Posterior cingulate gyrus (tissue), 11 donors: ENCODE results near the gene OTOR.
A peak's percentile ranks its signal among the peaks of the same experiment; 100 is the strongest.

Experiments
- DNase-seq, 10 donors: peaks; one replicate each; pipeline versions ENCODE4 v3.0.0 to v3.0.0-alpha.2; 2020 to 2021; ENCODE audit warnings: mixed read lengths in 3 of 10
- intact Hi-C: fragments of 100-400 bp; cut with DNase I; formaldehyde crosslinking; loops from one replicate; pipeline ENCODE4 v1.15.1; 2023

The OTOR gene, protein sequence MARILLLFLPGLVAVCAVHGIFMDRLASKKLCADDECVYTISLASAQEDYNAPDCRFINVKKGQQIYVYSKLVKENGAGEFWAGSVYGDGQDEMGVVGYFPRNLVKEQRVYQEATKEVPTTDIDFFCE

DNA sequence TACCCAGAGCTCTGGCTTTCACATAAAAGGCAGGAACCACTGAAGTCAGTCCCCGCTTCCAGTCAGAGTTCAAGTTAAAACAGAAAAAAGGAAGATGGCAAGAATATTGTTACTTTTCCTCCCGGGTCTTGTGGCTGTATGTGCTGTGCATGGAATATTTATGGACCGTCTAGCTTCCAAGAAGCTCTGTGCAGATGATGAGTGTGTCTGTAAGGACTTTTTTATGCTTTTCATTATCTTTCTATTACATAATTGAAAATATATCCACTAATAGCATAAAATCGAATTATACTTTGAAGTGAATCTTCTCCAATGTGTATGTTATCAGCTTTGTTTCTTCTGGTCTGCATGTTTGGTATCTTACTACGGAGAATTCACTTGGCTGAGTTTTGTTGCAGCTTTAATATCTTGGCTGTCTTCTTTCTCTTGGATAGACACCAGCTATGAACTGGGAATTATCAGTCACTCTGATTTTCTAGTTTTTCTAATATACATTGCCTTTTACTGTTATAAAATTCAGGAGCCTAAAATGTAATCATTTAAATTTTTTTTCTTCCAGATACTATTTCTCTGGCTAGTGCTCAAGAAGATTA lies at the start of gene OTOR:
TSS of gene OTOR (plus strand) at position 51 of the 593 bp plus-strand sequence. CDS start at position 95, 44 bp downstream.
- no peak for DNase-seq
- intact Hi-C loops, result no loop called here

DNA sequence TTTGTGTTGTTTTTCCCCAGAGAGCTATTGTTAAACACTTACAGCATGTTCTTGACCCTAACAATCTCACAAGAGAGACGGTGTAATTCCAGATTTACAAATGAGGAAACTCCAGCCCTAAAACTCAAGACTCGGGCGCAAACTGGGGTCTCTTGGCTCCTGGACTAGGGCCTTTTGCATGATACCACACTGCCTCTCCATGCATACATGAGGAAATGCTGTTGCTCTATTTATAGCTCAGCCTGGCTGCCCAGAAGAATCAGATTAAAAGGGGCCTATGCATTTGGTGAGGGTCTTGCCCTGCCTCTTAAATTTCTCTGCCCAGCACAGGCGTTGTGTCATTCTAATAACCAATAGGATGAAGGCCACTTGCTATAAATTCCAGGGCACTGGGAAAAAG lies 48.9 kb upstream of the OTOR start:
- no peak for DNase-seq
- intact Hi-C loops, result no loop called here

DNA sequence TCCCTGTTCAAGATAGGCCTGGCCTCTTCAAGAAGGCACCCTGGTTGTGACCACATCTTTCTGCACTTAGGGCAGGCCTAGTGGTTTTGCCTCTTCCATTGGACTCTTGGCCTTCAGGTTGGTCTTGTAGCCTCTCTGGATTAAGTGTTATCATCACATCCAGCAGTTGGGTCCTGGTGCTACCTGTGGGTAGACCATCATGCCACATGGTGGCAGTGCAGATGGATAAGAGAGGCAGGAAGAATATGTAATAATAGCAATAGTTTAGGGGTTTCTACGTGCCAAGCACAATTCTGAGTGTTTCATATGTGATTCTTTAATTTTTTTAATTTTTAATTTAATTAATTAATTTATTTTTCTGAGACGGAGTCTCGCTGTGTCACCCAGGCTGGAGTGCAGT lies 46.9 kb upstream of the OTOR start:
- DNase-seq, result no peak
- intact Hi-C loops, result loop anchor here (5.0 kb wide), 1 partner anchor 61 kb away; no protein-coding TSS in a partner anchor

DNA sequence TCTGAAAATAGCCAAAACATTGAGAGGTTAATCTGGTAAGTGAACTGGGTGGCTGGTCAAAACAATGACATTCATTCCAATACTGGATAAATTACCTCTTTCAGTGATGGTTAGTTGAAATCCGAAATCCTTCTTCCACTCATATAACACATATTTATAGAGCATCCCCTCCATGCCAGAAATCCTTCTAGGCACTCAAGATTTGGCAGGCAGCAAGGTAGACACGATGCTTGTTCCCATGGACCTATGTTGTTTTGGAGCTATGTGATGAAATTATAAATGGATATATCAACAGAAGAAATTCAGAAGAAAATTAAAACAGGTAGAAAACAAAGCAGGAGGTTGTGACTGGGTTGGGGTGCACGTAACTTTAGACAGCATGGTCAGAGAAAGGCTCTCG lies 44.6 kb upstream of the OTOR start:
- intact Hi-C loops, result loop anchor here (5.0 kb wide), 1 partner anchor 59 kb away; no protein-coding TSS in a partner anchor
- no peak for DNase-seq

DNA sequence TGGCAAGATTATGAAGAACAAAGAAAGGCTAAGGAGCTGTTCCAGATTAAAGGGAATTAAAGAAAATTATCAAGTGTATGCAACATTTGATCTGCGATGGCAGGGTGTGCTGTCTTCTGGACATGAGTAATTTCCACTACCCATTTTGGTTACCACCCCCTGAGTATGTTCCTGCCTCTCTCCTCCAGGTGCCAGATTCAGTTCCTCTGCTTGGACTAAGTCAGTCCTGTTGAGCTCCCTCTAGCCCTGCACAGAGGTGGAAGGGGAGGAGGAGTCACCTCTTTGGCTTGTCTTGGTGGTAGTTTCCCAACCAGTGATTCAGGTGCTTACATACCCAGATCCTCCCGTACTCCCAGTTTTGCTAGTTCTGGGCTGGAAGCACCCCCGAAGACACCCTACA lies 40.5 kb upstream of the OTOR start:
- DNase-seq, result no peak
- intact Hi-C loops, result no loop called here

DNA sequence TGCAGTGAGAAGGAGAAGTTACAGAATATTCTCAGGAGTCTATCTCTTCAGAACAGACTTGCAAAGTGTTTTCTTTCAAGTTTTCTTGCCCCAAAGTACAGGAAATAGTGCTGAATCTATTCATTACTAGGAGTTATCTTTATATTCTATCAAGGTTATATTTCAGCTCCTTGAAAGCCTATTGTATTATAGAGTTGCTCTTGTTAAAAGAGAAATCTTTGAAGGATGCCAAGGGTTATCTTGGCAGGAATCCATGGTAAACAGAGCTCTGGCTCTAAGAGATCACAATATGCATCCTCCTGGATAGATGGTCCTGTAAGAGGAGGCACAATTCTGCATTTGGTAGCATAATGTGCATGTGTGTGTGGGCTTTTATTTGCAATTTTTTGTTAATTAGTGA lies 39.6 kb upstream of the OTOR start:
- intact Hi-C loops, result no loop called here
- DNase-seq, result no peak

DNA sequence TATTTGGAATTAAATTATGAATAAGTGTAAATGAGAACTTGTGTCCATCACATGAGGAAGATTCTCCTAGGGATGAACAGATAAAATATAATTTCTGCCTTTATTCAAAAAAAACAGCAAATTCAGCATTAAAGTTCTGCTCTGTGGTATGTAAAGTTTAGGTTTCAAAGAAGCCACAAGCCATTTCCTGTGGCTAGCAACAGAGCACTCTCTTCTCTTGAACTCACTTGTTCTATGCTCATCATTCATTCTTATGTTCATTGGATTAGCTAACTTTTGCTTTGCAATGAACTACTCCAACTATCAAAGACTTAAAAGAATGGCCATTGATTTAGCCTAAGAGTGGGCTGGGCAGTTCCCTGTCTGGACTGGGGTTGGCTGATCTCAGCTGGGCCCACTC lies 39.1 kb upstream of the OTOR start:
- no peak for DNase-seq
- intact Hi-C loops, result no loop called here

DNA sequence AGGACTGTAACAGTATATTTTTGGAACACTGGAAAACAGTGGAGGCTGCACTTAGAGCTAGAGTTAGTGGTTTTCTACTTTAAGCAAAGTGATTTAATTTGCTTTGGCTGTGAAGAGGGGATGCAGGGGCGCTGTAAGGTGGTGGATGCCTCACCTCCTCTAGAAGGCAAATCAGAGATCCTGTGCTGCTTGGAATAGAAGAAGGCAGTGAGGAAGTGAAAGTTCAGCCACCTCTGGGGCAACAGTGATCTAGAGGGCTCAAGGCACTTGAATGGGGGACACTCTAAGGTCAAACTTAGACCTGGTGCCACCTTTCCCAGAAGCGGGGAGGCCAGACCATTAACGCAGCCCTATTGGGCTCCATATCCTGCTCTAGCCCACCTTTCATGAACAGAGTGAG lies 37.4 kb upstream of the OTOR start:
- intact Hi-C loops, result no loop called here
- DNase-seq, result no peak

DNA sequence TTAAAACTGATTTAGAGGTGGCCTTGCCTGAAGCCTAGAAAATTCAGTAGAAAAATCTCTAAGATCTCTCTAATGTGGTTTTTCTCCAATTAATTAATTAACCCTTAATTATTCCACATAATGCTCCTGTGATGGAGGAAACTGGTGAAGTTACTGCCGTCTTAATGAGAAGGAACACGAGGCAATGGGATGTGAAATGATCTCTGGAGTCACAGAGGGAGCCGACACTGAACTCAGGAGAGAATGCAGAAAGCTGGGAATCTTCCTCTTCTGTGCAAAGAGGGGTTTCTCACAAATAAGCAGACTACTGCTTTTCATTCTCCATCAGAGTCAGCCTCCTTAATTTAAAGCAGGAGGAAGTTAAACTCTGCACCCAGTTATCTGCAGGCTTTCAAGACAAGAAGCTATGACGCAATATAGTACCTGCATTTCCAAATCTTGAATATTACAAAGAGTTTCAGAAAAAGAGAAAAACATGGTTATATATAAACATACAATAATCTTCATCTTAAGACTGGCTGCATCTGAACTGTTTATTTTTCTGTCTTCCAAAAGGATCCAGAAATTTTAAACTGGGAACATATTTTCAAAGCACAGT lies 36.4 kb upstream of the OTOR start:
- intact Hi-C loops, result no loop called here
- no peak for DNase-seq

DNA sequence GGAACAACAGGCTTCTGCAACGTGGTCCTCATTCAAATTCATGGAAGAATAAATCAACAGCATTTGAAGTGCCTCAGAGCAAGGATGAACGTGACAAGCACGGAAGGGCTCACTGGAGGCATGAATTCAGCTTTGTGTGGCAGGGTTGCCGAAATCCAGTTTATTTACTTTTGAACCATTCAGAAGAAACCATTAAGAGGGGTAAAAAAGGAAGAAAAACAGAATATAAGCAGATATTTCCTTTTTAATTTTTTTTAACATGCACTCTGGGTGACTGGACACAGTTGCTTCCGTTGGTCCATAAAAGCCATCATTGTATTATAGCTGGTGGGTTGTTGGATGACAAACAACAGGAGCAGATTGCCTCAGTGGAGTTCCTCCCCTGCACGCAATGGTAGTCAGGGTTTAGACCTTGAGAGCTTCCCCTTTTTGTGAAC lies 35.6 kb upstream of the OTOR start:
- intact Hi-C loops, result no loop called here
- no peak for DNase-seq

DNA sequence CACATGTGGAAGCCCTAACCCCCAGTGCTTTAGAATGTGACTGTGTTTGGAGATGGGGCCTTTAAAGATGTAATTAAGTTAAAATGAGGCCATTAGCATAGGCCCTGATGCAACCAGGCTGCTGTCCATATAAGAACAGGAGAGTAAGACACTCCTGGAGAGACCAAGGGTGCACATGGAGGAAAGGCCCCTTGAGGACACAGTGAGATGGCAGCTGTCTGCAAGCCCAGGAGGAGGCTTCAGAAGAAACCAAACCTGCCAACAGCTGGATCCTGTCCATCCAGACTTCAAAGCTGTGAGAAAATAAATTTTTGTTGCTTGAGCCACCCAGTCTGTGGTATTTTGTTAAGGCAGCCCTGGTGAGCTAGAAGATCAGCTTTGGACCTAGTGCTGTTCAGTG lies 35.1 kb upstream of the OTOR start:
- DNase-seq, result no peak
- intact Hi-C loops, result no loop called here

DNA sequence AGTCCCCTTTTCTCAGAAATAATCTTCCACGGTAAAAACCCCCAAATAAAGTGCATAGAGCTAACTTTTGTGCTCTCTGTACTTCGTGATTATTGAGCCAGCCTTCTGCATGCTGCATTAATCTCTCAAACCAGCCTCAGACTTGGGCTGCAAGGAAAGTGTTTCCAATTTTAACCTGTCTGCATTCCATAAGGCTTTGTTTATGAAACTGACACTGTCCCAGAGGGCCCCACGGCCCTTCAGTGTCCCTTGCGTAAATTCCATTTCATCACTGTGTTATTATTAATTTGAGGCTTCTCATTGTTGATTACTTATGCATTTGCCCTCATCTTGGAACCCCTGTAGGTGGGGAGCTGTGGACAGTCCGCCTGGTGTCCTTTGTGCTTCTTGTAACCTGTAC lies 33.9 kb upstream of the OTOR start:
- intact Hi-C loops, result no loop called here
- DNase-seq, result no peak

DNA sequence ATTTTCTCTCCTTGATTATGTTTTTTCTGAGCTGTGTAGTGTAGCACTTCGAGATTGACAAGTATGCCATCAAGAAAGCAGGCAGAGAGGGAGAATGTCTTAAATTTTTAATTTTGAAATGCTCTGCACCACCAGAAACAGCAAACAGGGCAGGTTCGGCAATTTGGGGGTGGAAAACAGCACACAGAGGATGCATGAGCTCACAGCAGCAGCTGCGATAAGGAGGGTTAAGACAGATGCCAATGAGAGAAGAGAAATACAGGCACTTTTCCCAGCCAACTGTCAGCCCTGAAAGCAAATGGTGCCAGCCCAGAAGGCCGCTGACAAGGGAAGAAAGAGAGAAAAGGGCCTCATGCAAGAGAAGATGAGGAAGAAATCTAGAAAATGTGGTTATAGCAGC lies 33.4 kb upstream of the OTOR start:
- DNase-seq, result peak in 7 of 10 donors; percentile 29 to 81 (median 34)
- intact Hi-C loops, result no loop called here

DNA sequence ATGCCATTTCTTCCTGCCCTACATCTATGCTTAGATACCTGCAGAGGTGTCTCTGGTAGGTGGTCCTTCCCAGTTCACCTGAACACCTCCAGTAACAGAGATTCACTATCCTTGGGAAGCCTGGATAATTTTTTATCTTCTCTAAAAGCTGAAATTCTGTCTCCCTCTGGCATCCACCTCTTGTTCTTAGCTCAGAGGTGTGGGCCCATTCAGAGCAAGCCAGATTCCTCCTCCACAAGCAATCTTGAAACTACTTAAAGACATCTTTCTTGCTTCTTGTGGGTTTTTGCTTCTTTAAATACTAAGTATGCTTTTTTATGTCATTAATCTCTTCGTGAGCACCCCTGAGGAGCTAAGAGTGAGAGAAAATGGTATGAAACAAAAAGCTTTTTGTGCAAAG lies 28.7 kb upstream of the OTOR start:
- no peak for DNase-seq
- intact Hi-C loops, result no loop called here

DNA sequence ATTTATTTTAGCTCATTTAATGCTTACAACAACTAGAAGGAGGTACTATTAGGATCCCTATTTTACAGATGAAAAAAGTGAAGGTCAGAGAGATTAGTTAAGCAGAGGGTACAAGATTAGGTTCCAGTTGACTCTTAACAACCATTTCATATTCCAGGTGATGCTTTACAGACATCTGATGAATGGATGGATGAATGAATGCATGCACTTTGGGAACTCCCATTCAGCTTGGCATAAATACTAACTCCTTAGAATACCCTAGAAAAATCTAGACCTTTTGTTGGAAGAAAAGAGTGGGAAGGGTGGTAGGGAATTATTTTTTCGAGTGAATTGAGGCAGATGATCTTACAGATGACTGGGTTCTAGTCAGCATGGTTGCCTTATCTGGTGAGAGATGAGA lies 19.1 kb upstream of the OTOR start:
- DNase-seq, result no peak
- intact Hi-C loops, result loop anchor here (2.0 kb wide), 1 partner anchor 156 kb away; the partner anchor contains the start of gene KIF16B

DNA sequence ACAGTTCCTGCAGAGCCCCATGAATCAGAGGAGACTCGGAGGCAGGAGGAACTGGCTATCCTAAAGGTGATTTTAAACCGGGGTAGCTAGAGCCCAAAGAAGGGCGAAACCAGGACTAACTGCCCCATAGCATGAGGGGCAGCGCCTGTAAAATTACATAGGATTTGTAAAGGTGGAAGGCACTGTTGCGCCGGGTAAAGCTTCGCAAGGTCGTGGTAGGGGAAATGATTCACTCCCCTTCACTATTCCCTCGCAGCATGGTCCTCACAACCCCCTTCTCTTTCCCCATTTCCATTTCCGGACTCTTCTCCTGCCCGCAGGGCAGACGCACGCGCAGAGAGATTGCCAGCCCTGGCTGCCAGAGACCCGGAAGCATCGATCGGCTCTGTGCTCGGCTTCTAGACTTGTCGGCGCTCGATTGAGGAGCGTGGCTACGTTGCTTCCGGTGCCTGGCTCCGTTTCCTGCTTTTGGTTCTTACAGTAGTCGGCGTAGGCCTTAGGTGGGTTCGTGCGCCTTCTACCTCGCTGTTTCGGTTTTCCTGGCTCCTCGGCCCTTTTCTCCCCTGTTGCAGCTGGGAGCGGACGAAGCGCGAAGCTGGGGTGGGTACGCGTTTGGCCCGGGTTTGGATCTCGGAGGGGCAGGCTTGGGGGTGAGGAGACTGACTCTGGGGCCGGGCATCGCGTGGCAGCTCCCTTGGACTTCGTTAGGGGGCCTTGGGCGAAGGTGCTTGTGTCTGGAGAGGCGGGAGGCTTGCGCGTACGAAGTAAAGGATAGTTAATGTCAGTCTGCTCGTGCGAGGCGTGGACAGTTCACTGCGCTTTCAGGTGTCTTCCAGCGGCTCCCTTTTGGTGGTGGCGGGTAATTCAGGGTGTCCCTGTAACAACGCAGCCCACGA lies 18.3 kb upstream of the OTOR start, which contains the start of gene SNRPB2:
TSS of gene SNRPB2 (plus strand) at position 462 of the 896 bp plus-strand sequence. CDS start 1,677 bp downstream, outside the sequence.
- DNase-seq, result peak; percentile 90 to 99 (median 94)
- intact Hi-C loops, result loop anchor here (2.0 kb wide), 1 partner anchor 157 kb away; the partner anchor contains the start of gene KIF16B

DNA sequence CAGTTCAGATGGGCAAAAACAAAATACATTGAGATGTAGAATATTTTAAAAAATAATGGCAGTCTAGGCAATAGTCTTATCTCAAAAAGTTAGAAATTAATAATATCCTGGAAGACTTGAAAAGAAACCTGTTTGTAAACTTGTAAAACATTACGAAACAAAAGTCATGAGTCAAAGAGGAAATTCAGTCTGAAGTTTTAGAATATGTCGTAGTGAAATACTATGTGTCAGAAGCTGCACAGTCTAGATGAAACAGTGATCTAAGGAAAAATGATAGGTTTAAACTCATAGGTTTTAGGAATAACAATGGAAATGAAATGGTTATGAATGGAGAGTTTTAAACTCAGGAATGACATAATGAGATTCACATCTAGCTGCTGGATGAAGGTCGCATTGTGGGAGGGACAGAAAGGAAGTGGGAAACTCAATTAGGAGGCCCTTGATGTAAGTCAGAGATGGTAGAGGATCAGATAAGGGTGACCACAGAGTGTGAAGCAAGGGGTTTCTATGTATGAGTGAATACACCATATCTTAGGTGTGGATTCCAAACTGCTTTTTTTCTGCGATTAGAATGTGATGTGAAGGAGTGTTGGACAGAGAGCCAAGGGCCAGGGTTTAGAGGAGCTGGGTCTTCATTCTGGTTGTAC lies 15.5 kb upstream of the OTOR start:
- intact Hi-C loops, result no loop called here
- no peak for DNase-seq

DNA sequence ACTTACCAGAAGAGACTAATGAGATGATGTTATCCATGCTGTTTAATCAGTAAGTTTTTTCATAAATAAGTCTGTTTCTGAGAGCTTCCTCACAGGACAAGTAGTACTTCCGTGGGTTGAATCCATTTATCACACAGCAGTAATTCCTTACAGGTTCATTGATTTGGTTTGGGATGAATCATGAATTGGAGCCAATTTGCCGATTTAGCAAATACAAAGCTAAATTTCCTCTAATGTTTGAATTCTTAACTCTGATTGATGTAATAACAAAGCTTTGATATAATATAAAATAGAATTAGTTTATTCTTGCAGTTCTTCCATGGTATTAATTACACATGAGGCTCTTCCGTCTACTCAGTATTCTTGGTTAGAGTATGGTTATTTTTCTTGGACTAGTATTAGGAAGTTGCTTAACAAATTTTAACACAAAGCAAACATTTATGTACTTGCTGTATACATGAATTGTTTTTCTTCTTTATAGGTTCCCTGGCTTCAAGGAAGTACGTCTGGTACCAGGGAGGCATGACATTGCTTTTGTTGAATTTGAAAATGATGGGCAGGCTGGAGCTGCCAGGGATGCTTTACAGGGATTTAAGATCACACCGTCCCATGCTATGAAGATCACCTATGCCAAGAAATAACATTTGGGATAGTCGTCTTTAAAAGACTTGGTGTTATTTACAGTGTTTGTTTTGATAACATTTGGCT lies 7.6 kb upstream of the OTOR start:
- DNase-seq, result no peak
- intact Hi-C loops, result no loop called here

DNA sequence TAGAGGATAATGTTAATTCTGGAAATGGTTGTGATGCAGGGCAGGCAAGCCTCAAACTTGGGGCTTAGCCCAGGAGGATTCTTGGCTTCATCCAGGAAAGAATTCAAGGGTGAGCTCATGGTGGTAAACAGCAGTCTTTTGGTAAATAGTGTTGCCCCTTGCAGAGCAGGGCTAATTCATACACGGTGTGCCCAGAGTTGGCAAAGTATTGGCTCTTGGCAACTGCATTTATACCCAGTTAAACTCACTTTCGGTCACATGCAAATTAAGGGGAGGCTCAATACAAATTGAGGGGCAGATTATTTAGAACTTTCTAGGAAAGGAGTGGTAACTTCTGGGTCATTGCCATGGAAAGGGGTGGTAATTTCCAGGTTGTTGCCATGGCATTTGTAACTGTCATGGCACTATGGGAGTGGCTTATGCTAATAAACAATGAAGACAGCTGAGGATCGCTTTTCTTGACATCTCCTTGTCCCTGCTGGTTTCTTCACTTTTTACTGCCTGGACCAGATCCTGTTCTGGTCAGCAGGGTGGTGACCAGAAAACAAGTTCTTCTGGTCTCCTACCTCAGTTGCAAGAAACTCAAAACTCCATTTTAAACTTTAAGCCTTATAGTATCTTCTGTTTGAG lies 3.9 kb upstream of the OTOR start:
- intact Hi-C loops, result no loop called here
- DNase-seq, result no peak
